H1 (cell line): ENCODE measurements around the gene WNT3A. TPM values are rescaled to one million over a fixed set of nuclear protein-coding genes. Genes with fewer than 3 reads are reported as not detected.

Source experiments
- CTCF ChIA-PET: fragments of 300-600 bp; sonication (Branson Sonifier 250); formaldehyde crosslinking; loops from one replicate; lab custom pipeline; 2021; ENCODE audit not compliant: partially characterized antibody; lab: Charles Lee
- POLR2A ChIA-PET: fragments of 300-600 bp; sonication (Branson Sonifier 250); formaldehyde crosslinking; loops from one replicate; lab custom pipeline; 2021; ENCODE audit warnings: inconsistent platforms; ENCODE audit not compliant: partially characterized antibody; lab: Charles Lee
- DNase-seq, 2 experiments: peaks; one replicate each; pipeline versions ENCODE4 v3.0.0 to v3.0.0-alpha.2; 2010 to 2022; ENCODE audit warnings: low spot score in 2 of 2, low read depth in 1 of 2, mixed read lengths in 1 of 2
- FAIRE-seq: peaks from 2 replicates; lab custom pipeline; 2011; peaks lifted over from hg19 to GRCh38; lab: Jason Lieb, UNC
- H2AFZ ChIP-seq: 2 replicates; pipeline ENCODE4 v1.8.1; 2012; ENCODE audit warnings: low read length, inconsistent platforms
- H2AK5ac ChIP-seq: 2 replicates; pipeline ENCODE4 v1.6.1; 2013; ENCODE audit warnings: low read depth, low read length
- H2BK120ac ChIP-seq: replicated peaks from 2 replicates; pipeline ENCODE3; 2013; ENCODE audit warnings: low read depth, low read length, inconsistent platforms
- H2BK12ac ChIP-seq: 2 replicates; pipeline ENCODE4 v1.6.1; 2013; ENCODE audit warnings: low read depth, low read length
- H2BK15ac ChIP-seq: 2 replicates; pipeline ENCODE4 v1.6.1; 2013; ENCODE audit warnings: low read length
- H2BK20ac ChIP-seq: 2 replicates; pipeline ENCODE4 v1.6.1; 2013; ENCODE audit warnings: low read length
- H2BK5ac ChIP-seq: 2 replicates; pipeline ENCODE4 v1.6.1; 2013; ENCODE audit warnings: low read depth, low read length
- H3K14ac ChIP-seq: 2 replicates; pipeline ENCODE4 v1.6.1; 2013; ENCODE audit warnings: inconsistent platforms; ENCODE audit not compliant: insufficient read length
- H3K18ac ChIP-seq: 2 replicates; pipeline ENCODE4 v1.6.1; 2013; ENCODE audit warnings: low read length; ENCODE audit errors: extremely low read depth
- H3K23ac ChIP-seq: 2 replicates; pipeline ENCODE4 v1.6.1; 2013; ENCODE audit warnings: inconsistent platforms; ENCODE audit not compliant: insufficient read length
- H3K23me2 ChIP-seq: 2 replicates; pipeline ENCODE4 v1.6.1; 2013; ENCODE audit warnings: low read depth, low read length
- H3K27ac ChIP-seq: 2 replicates; pipeline ENCODE4 v1.6.1; 2011; ENCODE audit warnings: low read depth, low read length, inconsistent platforms
- H3K27me3 ChIP-seq, 4 experiments: replicated peaks in 1 of 4; 1 replicate in 1 of 4; 2 replicates in 3 of 4; pipeline versions ENCODE4 v1.6.1 to v1.8.1; 2011 to 2013; ENCODE audit warnings: low read length in 3 of 4, mild to moderate bottlenecking in 3 of 4, inconsistent platforms in 2 of 4, mixed read lengths in 2 of 4, moderate library complexity in 1 of 4; ENCODE audit not compliant: control insufficient read depth in 3 of 4, insufficient read depth in 3 of 4; ENCODE audit errors: extremely low read depth in 1 of 4
- H3K36me3 ChIP-seq, 4 experiments: 2 replicates each; pipeline versions ENCODE4 v1.6.1 to v1.8.1; 2011 to 2013; ENCODE audit warnings: mild to moderate bottlenecking in 4 of 4, low read length in 3 of 4, moderate library complexity in 2 of 4, control low read depth in 1 of 4, inconsistent platforms in 1 of 4; ENCODE audit not compliant: insufficient read depth in 4 of 4, control insufficient read depth in 2 of 4
- H3K4ac ChIP-seq: replicated peaks from 2 replicates; pipeline ENCODE3; 2013; ENCODE audit warnings: low read length, low read depth, mixed read lengths, inconsistent platforms; ENCODE audit not compliant: insufficient read length
- H3K4me1 ChIP-seq, 4 experiments: replicated peaks in 1 of 4; 1 replicate in 1 of 4; 2 replicates in 3 of 4; pipeline versions ENCODE4 v1.6.1 to v1.8.1; 2011 to 2013; ENCODE audit warnings: low read length in 3 of 4, inconsistent platforms in 2 of 4, mixed read lengths in 1 of 4; ENCODE audit not compliant: insufficient read depth in 4 of 4, control insufficient read depth in 3 of 4
- H3K4me2 ChIP-seq, 2 experiments: 2 replicates each; pipeline versions ENCODE4 v1.6.1 to v1.8.1; 2011 to 2013; ENCODE audit warnings: low read depth in 2 of 2, low read length in 2 of 2, control low read depth in 1 of 2, inconsistent platforms in 1 of 2, mild to moderate bottlenecking in 1 of 2; ENCODE audit not compliant: insufficient read depth in 1 of 2
- H3K4me3 ChIP-seq, 4 experiments: fragments of 200-600, 300-600 bp in 1 of 4; sonication (generic), shearing (Covaris generic), sonication (Bioruptor Twin) in 1 of 4; 2 replicates each; pipeline versions ENCODE4 v1.5.1 to v1.8.1; 2011 to 2016; ENCODE audit warnings: low read length in 4 of 4, low read depth in 3 of 4, control low read depth in 2 of 4, inconsistent platforms in 2 of 4, mild to moderate bottlenecking in 2 of 4, mixed read lengths in 1 of 4, moderate library complexity in 1 of 4; ENCODE audit not compliant: insufficient read depth in 2 of 4; ENCODE audit errors: extremely low read depth in 1 of 4
- H3K56ac ChIP-seq: replicated peaks from 2 replicates; pipeline ENCODE3; 2013; ENCODE audit warnings: low read depth, mild to moderate bottlenecking, mixed read lengths, low read length, inconsistent platforms; ENCODE audit not compliant: insufficient read length
- H3K79me1 ChIP-seq: 2 replicates; pipeline ENCODE4 v1.6.1; 2013; ENCODE audit warnings: low read depth, low read length, control low read depth
- H3K79me2 ChIP-seq, 2 experiments: 2 replicates each; pipeline versions ENCODE4 v1.6.1 to v1.8.1; 2012 to 2013; ENCODE audit warnings: low read length in 2 of 2, mild to moderate bottlenecking in 2 of 2, inconsistent platforms in 1 of 2; ENCODE audit not compliant: insufficient read depth in 2 of 2, control insufficient read depth in 1 of 2
- H3K9ac ChIP-seq, 4 experiments: replicated peaks in 1 of 4; 1 replicate in 1 of 4; 2 replicates in 3 of 4; pipeline versions ENCODE4 v1.6.1 to v1.8.1; 2011 to 2013; ENCODE audit warnings: low read depth in 3 of 4, low read length in 3 of 4, control low read depth in 2 of 4, mild to moderate bottlenecking in 2 of 4, moderate library complexity in 2 of 4, inconsistent platforms in 1 of 4; ENCODE audit errors: extremely low read depth in 1 of 4
- H3K9me3 ChIP-seq, 2 experiments: 2 replicates each; pipeline versions ENCODE4 v1.6.1 to v1.8.1; 2012 to 2013; ENCODE audit warnings: mild to moderate bottlenecking in 2 of 2, moderate library complexity in 2 of 2, control low read depth in 1 of 2, inconsistent platforms in 1 of 2, low read depth in 1 of 2, low read length in 1 of 2, mixed read lengths in 1 of 2; ENCODE audit not compliant: insufficient read depth in 2 of 2
- H4K20me1 ChIP-seq, 2 experiments: replicated peaks in 1 of 2; 2 replicates each; pipeline versions ENCODE3 to v1.8.1; 2011 to 2013; ENCODE audit warnings: inconsistent platforms in 2 of 2, low read length in 2 of 2, mild to moderate bottlenecking in 1 of 2; ENCODE audit not compliant: insufficient read depth in 2 of 2, control insufficient read depth in 1 of 2
- H4K5ac ChIP-seq: 2 replicates; pipeline ENCODE4 v1.6.1; 2013; ENCODE audit warnings: low read length, low read depth, mixed read lengths, inconsistent platforms; ENCODE audit not compliant: insufficient read length
- H4K8ac ChIP-seq: 2 replicates; pipeline ENCODE4 v1.8.0; 2013; ENCODE audit warnings: mild to moderate bottlenecking, moderate library complexity, low read length, inconsistent platforms; ENCODE audit not compliant: insufficient read depth; ENCODE audit errors: extremely low read depth
- H4K91ac ChIP-seq: replicated peaks from 2 replicates; pipeline ENCODE3; 2013; ENCODE audit warnings: low read length, mixed read lengths, inconsistent platforms; ENCODE audit not compliant: insufficient read length
- EP300 ChIP-seq, 2 experiments: IDR thresholded peaks; 1 replicate in 1 of 2; 2 replicates in 1 of 2; pipeline ENCODE4 v1.6.1; 2011 to 2012; ENCODE audit warnings: low read depth in 2 of 2, low read length in 2 of 2, mild to moderate bottlenecking in 2 of 2, borderline replicate concordance in 1 of 2, inconsistent platforms in 1 of 2, moderate library complexity in 1 of 2
- JUND ChIP-seq: IDR thresholded peaks from 2 replicates; pipeline ENCODE4 v1.6.1; 2011; ENCODE audit warnings: mild to moderate bottlenecking, improper control_type of control experiment, low read length
- POLR2AphosphoS5 ChIP-seq: IDR thresholded peaks from 2 replicates; pipeline ENCODE4 v1.6.1; 2011; ENCODE audit warnings: low read depth, low read length
- SIN3A ChIP-seq, 2 experiments: IDR thresholded peaks in 1 of 2; conservative IDR thresholded peaks in 1 of 2; 2 replicates each; pipeline ENCODE4 v1.6.1; 2011 to 2012; ENCODE audit warnings: low read length in 2 of 2, improper control_type of control experiment in 1 of 2, low read depth in 1 of 2, mild to moderate bottlenecking in 1 of 2
- WGBS, 2 experiments: shearing (Covaris generic) in 1 of 2; methylation state at CpG; one replicate each; pipeline versions ENCODE4 v1.1.6 to v1.1.7; 2013 to 2015; ENCODE audit warnings: low lambda C conversion rate in 2 of 2, mixed read lengths in 2 of 2, inconsistent platforms in 1 of 2, low coverage in 1 of 2, missing lambda C conversion rate in 1 of 2; ENCODE audit not compliant: insufficient replicate concordance in 2 of 2, insufficient coverage in 1 of 2, insufficient read length in 1 of 2; ENCODE audit errors: extremely low coverage in 1 of 2, missing lambda C conversion rate in 1 of 2; 5-methylcytosine and 5-hydroxymethylcytosine counted together
- polyA plus RNA-seq, 7 experiments: library from polyadenylated mRNA; depleted of rRNA in 3 of 7; stranded (reverse) in 5 of 7; unstranded in 2 of 7; fragments of >200 nt in 5 of 7; fragments of 200-250 nt in 2 of 7; gene quantifications; 1 replicate in 5 of 7; 2 replicates in 1 of 7; 4 replicates in 1 of 7; pipeline versions ENCODE4 v1.2.1 to v1.2.3, GENCODE V29; 2011 to 2013; ENCODE audit warnings: missing spikeins in 2 of 7, mixed read lengths in 2 of 7
- total RNA-seq: library from RNA; stranded (reverse); fragmentation: NEBNext Ultra II Directional; extraction: Animal tissue kit (Norgen Biotek cat#: 25700); gene quantifications from 2 replicates; pipeline ENCODE4 v1.2.1, GENCODE V29; 2021
- TF ChIP-seq, protein P1 (sequence below): IDR thresholded peaks from 2 replicates; pipeline ENCODE4 v1.6.1; 2011; ENCODE audit warnings: low read depth, mild to moderate bottlenecking, low read length; ENCODE audit not compliant: insufficient read depth

Gene WNT3A
- total and polyA plus RNA-seq, 2 of the 8 experiments (the other 6 are each of a cell fraction or from before 2014, with no cell fraction given), result 0.08 to 0.19 TPM

- Histone ChIP-seq H4K91ac (no peak overlapping the region), H3K4ac (no peak overlapping the region), H3K14ac (no peak overlapping the region), H3K56ac (no peak overlapping the region), H3K9ac (no peak overlapping the region), H4K5ac (no peak overlapping the region), H2AFZ (no peak overlapping the region), H2BK15ac (no peak overlapping the region), H3K27me3 (peaks cover 21 to 70% (median 57%) of the 10 kb centered on the region in 4 experiments), H3K9me3 (no peaks in the 10 kb centered on the region), H3K27ac (no peak overlapping the region), H2BK120ac (no peak overlapping the region), H2BK20ac (no peak overlapping the region), H3K79me1 (no peaks in the 10 kb centered on the region), H3K18ac (no peak overlapping the region), H2BK5ac (no peak overlapping the region), H4K20me1 (no peaks in the 10 kb centered on the region), H3K4me1 (peaks cover 0 to 4% (median 2%) of the 10 kb centered on the region in 4 experiments; a peak in 3 of 7 replicates), H3K4me3 (peak overlapping the region in 2 of 4 experiments; percentile 14 to 74; a peak in 2 of 8 replicates), H3K23ac (no peak overlapping the region), H2AK5ac (no peak overlapping the region), H3K79me2 (no peaks in the 10 kb centered on the region), H2BK12ac (no peak overlapping the region), H3K4me2 (peak overlapping the region; percentile 65 to 94; a peak in 3 of 4 replicates), H4K8ac (peak overlapping the region; percentile 65; the same call in 1 of the 2 replicates), H3K23me2 (peaks cover 2% of the 10 kb centered on the region; the same call in 1 of the 2 replicates), H3K36me3 (no peaks in the 10 kb centered on the region)
- WGBS, 2 experiments, result 75% methylated on average over 14 of the region's 18 CpGs; no CpG with 5 or more reads in 1 of the 2 experiments
- FAIRE-seq (no peak), DNase-seq (no peak)
- CTCF ChIA-PET, result interaction anchor here (0.7 to 14.1 kb wide), 3 partner anchors 15 to 56 kb away, joined by 3 to 197 read pairs (median 3); partner anchors contain the start of gene WNT3A
- POLR2A ChIA-PET, result interaction anchor here (1.0 to 2.1 kb wide), 2 partner anchors 10 to 52 kb away, joined by 3 to 5 read pairs; partner anchors contain the start of gene WNT3A
- TF ChIP-seq EP300 (IDR thresholded peaks at IDR 0.05; ENCODE audit: borderline replicate concordance in 1 of 2, low read depth in 2 of 2, low read length in 2 of 2) (no peak), POLR2AphosphoS5 (no peak), SIN3A (conservative IDR thresholded peaks at IDR 0.05 in 1 of 2, IDR thresholded peaks at IDR 0.05 in 1 of 2; ENCODE audit: low read depth in 1 of 2, low read length in 2 of 2) (no peak), JUND (no peak)
- TF ChIP-seq, protein P1, sequence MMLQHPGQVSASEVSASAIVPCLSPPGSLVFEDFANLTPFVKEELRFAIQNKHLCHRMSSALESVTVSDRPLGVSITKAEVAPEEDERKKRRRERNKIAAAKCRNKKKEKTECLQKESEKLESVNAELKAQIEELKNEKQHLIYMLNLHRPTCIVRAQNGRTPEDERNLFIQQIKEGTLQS, result no peak
Measured at GRCh38 chr1:228058172-228058948, 51.6 kb downstream of the WNT3A start.
